K562 (cell line): ENCODE results near the gene SLC2A6.
A peak's percentile ranks its signal among the peaks of the same experiment; 100 is the strongest.

ENCODE experiments used
- CHD4 ChIP-seq: fragments of 200-600 bp; sonication (generic); IDR thresholded peaks from 3 replicates; pipeline ENCODE4 v1.6.1; 2012; ENCODE audit warnings: low read depth, mild to moderate bottlenecking, mixed read lengths, low read length, inconsistent platforms; ENCODE audit not compliant: insufficient read depth, insufficient replicate concordance, poor library complexity, severe bottlenecking
- CSDE1 ChIP-seq, 2 experiments: fragments of 450-650 bp; IDR thresholded peaks; 2 replicates each; pipeline ENCODE4 v1.6.1; 2016; ENCODE audit warnings: mild to moderate bottlenecking in 1 of 2
- EP300 ChIP-seq: IDR thresholded peaks from 2 replicates; pipeline ENCODE4 v1.6.1; 2012; ENCODE audit warnings: low read length, improper control_type of control experiment
- FOXA1 ChIP-seq: fragments of 450-650 bp; IDR thresholded peaks from 2 replicates; pipeline ENCODE4 v1.6.1; 2016; ENCODE audit warnings: mild to moderate bottlenecking, borderline replicate concordance
- MAFG ChIP-seq: fragments of 450-650 bp; conservative IDR thresholded peaks from 2 replicates; pipeline ENCODE4 v1.6.1; 2016; ENCODE audit warnings: missing genetic modification characterization, missing compliant biosample characterization
- MAFK ChIP-seq: IDR thresholded peaks from 2 replicates; pipeline ENCODE4 v1.6.1; 2011; ENCODE audit warnings: low read length, improper control_type of control experiment
- MBD2 ChIP-seq: sonication (generic); IDR thresholded peaks from 2 replicates; pipeline ENCODE4 v1.6.1; 2016; ENCODE audit warnings: low read depth, borderline replicate concordance
- PML ChIP-seq: IDR thresholded peaks from 2 replicates; pipeline ENCODE4 v1.6.1; 2012; ENCODE audit warnings: low read length, inconsistent platforms
- POLR2AphosphoS5 ChIP-seq: IDR thresholded peaks from 2 replicates; pipeline ENCODE4 v1.6.1; 2011; ENCODE audit warnings: mild to moderate bottlenecking, low read depth, low read length, moderate library complexity; ENCODE audit not compliant: control insufficient read depth, insufficient read depth
- SRF ChIP-seq, 2 experiments: fragments of 250-450, 450-650 bp in 1 of 2; sonication (Bioruptor Pico) in 1 of 2; sonication (generic) in 1 of 2; formaldehyde crosslinking; IDR thresholded peaks; 2 replicates each; pipeline versions ENCODE4 v1.5.0 to v1.5.1; 2020 to 2022; ENCODE audit warnings: mild to moderate bottlenecking in 1 of 2, missing genetic modification reagents in 1 of 2
- ZNF175 ChIP-seq: fragments of 200-800 bp; sonication (Bioruptor generic); IDR thresholded peaks from 2 replicates; pipeline ENCODE4 v1.6.1; 2016; ENCODE audit warnings: low read depth, mild to moderate bottlenecking, missing genetic modification characterization, missing compliant biosample characterization
- TF ChIP-seq, protein P1 (sequence below), 3 experiments: IDR thresholded peaks in 2 of 3; conservative IDR thresholded peaks in 1 of 3; 2 replicates each; pipeline ENCODE4 v1.5.1; 2011 to 2012; ENCODE audit warnings: low read length in 3 of 3, mild to moderate bottlenecking in 3 of 3, control low read depth in 2 of 3, improper control_type of control experiment in 1 of 3, inconsistent platforms in 1 of 3, low read depth in 1 of 3, mixed read lengths in 1 of 3, moderate library complexity in 1 of 3; ENCODE audit not compliant: insufficient read depth in 2 of 3
- TF ChIP-seq, protein P2 (sequence below): sonication (generic); IDR thresholded peaks from 2 replicates; pipeline ENCODE4 v1.6.1; 2016
- TF ChIP-seq, protein P3 (sequence below), 2 experiments: IDR thresholded peaks in 1 of 2; conservative IDR thresholded peaks in 1 of 2; 2 replicates each; pipeline ENCODE4 v1.6.1; 2016; ENCODE audit warnings: low read depth in 2 of 2, mild to moderate bottlenecking in 1 of 2, missing compliant biosample characterization in 1 of 2, missing genetic modification characterization in 1 of 2, moderate library complexity in 1 of 2

DNA sequence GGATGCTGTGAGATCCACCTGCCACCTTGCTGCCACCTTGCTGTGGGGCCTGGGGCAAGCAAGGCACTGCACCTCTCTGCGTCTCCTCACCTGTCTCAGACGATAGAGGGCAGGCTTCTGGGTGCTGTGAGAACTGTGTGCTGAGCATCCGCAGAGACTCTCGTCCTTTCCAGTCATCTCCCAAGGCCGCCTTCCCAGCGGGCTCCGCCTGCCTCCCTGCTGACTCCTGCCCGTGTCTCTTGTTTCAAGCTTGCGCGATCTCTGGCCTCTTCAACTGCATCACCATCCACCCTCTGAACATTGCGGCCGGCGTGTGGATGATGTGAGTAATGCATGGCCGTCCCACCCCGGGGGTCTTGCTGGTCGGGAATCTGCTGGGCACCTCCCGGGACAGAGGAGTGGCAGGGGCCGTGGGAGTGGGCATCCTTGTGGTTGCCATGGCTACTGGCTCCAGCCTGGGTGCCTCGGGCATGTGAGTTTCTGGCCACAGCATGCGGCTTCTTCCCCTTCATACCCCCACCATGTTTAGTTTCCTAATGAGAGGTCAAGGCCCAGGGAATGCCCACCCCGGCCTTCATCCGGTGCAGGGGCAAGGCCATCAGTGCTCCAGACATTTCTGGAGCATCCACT, 15.6 kb downstream of the SLC2A6 start:
- TF ChIP-seq CHD4 (no peak), SRF (CRISPR knock-in tag; IDR thresholded peaks at IDR 0.05) (no peak), MAFK (no peak), ZNF175 (CRISPR knock-in tag) (no peak), POLR2AphosphoS5 (no peak), CSDE1 (IDR thresholded peaks at IDR 0.05) (no peak), MBD2 (no peak), MAFG (tag) (no peak), FOXA1 (no peak), PML (no peak), EP300 (no peak)
- TF ChIP-seq, protein P1, sequence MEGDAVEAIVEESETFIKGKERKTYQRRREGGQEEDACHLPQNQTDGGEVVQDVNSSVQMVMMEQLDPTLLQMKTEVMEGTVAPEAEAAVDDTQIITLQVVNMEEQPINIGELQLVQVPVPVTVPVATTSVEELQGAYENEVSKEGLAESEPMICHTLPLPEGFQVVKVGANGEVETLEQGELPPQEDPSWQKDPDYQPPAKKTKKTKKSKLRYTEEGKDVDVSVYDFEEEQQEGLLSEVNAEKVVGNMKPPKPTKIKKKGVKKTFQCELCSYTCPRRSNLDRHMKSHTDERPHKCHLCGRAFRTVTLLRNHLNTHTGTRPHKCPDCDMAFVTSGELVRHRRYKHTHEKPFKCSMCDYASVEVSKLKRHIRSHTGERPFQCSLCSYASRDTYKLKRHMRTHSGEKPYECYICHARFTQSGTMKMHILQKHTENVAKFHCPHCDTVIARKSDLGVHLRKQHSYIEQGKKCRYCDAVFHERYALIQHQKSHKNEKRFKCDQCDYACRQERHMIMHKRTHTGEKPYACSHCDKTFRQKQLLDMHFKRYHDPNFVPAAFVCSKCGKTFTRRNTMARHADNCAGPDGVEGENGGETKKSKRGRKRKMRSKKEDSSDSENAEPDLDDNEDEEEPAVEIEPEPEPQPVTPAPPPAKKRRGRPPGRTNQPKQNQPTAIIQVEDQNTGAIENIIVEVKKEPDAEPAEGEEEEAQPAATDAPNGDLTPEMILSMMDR (IDR thresholded peaks at IDR 0.05 in 2 of 3, conservative IDR thresholded peaks at IDR 0.05 in 1 of 3; ENCODE audit: insufficient read depth in 2 of 3, low read depth in 1 of 3, low read length in 3 of 3): peak; percentile 53 to 87 (median 68); a peak in 5 of 6 replicates
- TF ChIP-seq, protein P2, sequence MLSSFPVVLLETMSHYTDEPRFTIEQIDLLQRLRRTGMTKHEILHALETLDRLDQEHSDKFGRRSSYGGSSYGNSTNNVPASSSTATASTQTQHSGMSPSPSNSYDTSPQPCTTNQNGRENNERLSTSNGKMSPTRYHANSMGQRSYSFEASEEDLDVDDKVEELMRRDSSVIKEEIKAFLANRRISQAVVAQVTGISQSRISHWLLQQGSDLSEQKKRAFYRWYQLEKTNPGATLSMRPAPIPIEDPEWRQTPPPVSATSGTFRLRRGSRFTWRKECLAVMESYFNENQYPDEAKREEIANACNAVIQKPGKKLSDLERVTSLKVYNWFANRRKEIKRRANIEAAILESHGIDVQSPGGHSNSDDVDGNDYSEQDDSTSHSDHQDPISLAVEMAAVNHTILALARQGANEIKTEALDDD: no peak
- TF ChIP-seq, protein P3, sequence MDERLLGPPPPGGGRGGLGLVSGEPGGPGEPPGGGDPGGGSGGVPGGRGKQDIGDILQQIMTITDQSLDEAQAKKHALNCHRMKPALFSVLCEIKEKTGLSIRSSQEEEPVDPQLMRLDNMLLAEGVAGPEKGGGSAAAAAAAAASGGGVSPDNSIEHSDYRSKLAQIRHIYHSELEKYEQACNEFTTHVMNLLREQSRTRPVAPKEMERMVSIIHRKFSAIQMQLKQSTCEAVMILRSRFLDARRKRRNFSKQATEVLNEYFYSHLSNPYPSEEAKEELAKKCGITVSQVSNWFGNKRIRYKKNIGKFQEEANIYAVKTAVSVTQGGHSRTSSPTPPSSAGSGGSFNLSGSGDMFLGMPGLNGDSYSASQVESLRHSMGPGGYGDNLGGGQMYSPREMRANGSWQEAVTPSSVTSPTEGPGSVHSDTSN (CRISPR knock-in tag; IDR thresholded peaks at IDR 0.05; ENCODE audit: low read depth): no peak
- TF ChIP-seq, protein P3 (tag; conservative IDR thresholded peaks at IDR 0.05; ENCODE audit: low read depth): no peak
